Measurements from ENCODE around the gene NOL6.

- TF ChIP-seq, protein P1, sequence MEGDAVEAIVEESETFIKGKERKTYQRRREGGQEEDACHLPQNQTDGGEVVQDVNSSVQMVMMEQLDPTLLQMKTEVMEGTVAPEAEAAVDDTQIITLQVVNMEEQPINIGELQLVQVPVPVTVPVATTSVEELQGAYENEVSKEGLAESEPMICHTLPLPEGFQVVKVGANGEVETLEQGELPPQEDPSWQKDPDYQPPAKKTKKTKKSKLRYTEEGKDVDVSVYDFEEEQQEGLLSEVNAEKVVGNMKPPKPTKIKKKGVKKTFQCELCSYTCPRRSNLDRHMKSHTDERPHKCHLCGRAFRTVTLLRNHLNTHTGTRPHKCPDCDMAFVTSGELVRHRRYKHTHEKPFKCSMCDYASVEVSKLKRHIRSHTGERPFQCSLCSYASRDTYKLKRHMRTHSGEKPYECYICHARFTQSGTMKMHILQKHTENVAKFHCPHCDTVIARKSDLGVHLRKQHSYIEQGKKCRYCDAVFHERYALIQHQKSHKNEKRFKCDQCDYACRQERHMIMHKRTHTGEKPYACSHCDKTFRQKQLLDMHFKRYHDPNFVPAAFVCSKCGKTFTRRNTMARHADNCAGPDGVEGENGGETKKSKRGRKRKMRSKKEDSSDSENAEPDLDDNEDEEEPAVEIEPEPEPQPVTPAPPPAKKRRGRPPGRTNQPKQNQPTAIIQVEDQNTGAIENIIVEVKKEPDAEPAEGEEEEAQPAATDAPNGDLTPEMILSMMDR (IDR thresholded peaks at IDR 0.05) = no peak
- no peak for TF ChIP-seq POLR2A (IDR thresholded peaks at IDR 0.05)
Measured at GRCh38 chr9:33475357-33475756, 1.6 kb upstream of the NOL6 start.

All from thyroid gland (tissue), 4 donors.